ENCODE results near the gene ICA1.
"Not testable (repeated sequence)": the region's sequence is repeated elsewhere in the genome, so short reads cannot be mapped to it uniquely, and the experiment has no call there.

Gene ICA1

GRCh38 chr7:8128449-8129317 is 133.3 kb downstream of the ICA1 start:
- DNase-seq, result no peak

DNA sequence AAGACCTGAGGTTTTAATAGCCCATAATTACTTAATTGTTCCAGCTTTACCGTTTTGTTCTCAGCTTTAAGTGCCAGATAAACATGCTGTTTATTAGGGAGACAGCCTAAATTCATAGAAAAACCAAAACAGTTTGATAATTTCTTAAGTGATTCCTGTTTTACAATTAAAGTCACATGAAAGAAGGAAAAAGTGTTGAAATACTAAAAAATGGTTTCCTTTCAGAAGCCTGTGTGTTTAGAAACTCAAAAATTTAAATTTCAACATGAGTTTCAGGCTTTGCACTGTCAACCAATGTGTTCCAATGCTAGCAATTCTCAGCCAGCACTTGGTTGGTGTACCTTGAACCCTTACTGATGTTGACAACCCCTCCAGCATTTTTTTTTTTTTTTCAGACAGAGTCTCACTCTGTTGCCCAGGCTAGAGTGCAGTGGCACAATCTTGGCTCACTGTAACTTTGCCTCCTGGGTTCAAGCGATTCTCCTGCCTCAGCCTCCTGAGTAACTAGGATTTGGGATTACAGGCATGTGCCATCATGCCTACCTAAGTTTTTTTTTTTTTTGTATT is 135.3 kb downstream of the ICA1 start:
- no peak for DNase-seq

DNA sequence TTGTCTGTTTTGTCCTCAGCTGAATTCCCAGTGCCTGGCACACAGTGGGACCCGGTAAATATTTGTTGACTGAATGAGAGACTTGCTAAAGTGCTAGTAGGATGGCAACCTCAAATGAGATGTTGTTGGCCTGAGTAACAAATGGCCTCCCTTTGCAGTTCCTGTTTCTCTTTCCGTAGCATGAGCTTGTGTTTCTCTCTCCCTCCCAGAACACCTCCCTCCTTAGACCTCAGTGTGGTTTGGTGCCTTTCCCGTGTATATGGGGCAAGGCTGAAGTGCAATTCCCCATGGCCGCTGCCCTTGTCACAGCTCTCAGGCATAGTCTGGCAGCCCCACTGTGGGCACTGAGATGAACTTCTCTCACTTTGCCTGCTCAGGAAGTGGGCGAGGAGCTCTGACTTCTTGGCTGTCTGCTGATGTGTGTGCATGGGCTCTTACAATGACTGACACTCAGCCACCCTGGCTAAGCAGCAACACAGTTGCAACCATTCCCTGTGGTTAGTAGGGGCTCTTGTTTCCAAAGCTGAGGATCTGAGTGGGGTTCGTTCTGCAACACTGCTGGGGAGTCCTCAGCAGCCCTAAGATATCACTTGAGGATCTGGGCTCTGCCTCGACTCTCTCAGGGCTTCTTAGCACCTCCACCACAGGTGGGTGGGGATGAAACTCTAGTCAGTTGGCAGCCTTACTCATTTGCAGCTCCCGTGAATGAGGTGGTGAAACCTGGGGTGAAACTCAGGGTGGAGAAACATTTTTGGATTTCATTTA is 136.1 kb downstream of the ICA1 start:
- peak; percentile 81 for DNase-seq

GRCh38 chr7:8121243-8121642 is 140.7 kb downstream of the ICA1 start:
- DNase-seq, result no peak

GRCh38 chr7:8120390-8121058 is 141.4 kb downstream of the ICA1 start:
- DNase-seq, result no peak

GRCh38 chr7:8119262-8119661 is 142.7 kb downstream of the ICA1 start:
- DNase-seq, result no peak

- no peak for DNase-seq
Measured at GRCh38 chr7:8117195-8117594, 144.8 kb downstream of the ICA1 start.

DNA sequence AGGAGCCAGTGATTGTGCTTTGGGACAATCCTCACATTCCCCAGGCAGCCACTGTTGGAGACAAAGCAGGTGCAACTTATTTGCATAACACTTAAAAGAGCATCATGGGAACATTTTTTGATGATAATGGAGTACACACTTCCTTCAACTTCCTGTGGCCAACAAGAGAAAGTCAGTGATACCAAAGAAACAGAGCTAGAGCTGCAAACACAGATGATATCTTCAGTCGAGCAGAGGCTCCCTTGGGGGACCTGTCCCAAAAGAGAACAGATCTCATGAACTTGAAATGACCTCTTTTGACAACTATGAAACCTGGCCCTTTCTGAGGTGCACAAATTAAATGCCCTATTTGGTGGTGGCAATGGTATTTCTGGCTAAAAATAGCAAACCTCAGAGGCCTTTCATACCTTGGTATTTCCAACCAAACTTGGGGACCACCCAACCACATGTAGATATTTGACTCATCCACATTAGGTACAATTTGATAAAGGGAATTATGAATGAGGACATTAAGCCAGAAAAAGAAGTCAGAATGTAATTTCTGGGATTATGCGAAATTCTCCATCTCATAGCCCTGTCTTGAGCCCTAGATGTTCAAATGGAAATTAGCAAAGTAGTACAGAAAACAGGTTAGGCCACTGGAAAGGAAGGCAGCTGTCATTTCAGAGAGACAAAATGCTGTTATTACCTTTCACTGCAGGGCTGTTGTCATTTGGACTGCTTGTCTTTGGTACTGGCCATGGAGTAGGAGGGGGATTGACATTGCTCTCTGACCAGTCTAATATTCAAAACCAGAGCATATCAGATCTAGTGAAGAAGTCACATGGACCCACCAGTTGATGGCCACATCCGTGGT is 146.2 kb downstream of the ICA1 start:
- no peak for DNase-seq

GRCh38 chr7:8114175-8114574 is 147.8 kb downstream of the ICA1 start:
- DNase-seq, result no peak

- no peak for DNase-seq
Measured at GRCh38 chr7:8113184-8113583, 148.8 kb downstream of the ICA1 start.

DNA sequence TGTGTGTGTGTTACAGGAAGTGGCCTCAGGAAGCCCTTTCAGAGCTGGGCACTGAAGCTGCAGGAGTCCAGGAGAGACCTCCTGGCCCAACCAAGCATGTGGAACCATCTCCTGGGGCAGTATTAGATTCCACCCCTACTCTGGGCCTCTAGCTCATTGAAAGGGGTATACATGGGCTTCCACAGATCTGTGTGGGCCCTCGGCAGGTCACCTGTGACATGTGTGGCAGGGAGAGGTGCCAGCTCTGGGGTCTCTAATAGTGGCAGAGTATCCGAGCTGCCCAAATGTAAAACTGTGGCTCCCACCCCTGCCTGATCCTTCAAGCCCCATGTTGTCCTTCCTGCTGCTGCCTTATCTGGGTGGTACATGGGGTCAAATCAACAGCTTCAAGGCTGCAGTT is 149.3 kb downstream of the ICA1 start:
- no peak for DNase-seq

DNA sequence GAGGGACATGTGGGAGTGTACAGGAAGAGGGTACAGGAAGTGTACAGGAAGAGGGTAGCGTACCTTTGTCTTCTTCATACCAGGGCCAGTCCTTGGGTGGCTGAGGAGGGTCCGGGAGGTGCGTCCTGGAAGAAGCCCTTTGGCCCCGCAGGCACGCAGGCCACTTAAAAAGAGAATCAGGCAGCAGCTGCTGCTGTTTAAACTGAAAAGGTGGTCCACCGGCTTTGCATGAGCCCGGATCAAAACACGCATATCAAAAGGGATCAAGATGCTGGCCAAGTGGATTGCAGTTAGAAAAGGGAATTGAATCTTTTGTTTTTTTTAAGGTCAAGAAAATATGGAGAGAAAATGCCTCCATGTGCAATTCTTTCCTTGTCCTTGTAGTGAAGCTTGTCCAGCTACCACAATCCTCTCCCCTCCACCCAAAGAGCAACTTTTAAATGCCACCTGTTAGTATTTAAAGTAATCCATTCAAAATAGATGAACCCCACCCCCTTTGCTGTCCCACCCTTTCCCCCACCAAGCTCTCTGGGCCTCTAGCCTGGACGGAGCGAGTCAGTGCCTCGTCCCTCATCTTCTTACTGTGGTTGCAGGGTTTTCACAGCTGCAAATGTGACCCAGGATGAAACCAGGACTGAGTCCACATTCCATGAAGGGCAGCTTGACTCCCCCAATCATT is 150.5 kb downstream of the ICA1 start:
- DNase-seq, result no peak

GRCh38 chr7:8109196-8110022 is 152.6 kb downstream of the ICA1 start:
- no peak for DNase-seq

DNA sequence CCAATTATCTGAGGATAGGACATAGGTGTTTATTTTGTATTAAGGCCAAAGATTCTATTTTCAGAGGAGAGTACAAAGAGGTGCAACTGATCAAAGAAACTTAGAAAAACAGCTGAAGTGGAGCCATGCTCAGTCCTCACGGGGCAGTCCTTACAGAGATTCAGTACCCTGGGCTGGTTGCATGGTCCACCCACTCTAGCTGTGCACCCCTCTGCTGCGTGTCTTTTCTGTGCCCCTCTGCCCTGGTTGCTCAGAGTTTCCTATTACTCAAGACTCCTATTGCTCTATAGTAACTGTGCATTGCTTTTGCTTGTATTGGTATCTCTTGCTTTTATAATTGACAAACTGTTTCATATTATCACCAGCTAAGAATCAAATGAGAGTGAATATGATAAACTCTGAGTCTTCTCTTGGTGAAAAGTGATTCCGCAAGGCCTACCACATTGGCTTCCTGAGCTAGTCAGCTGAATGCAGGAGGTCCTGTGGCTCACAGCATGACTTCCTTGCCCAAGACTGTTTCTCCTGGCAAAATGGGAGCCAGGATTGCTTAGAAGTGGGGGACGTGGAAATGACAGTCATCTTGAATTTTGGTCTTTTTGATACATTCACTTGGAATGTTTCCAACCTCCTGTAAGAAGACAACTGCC is 156.4 kb downstream of the ICA1 start:
- no peak for DNase-seq

GRCh38 chr7:8103282-8103681 is 158.7 kb downstream of the ICA1 start:
- no peak for DNase-seq

- DNase-seq, result not testable (repeated sequence)
Measured at GRCh38 chr7:8101292-8101691, 160.7 kb downstream of the ICA1 start.

DNA sequence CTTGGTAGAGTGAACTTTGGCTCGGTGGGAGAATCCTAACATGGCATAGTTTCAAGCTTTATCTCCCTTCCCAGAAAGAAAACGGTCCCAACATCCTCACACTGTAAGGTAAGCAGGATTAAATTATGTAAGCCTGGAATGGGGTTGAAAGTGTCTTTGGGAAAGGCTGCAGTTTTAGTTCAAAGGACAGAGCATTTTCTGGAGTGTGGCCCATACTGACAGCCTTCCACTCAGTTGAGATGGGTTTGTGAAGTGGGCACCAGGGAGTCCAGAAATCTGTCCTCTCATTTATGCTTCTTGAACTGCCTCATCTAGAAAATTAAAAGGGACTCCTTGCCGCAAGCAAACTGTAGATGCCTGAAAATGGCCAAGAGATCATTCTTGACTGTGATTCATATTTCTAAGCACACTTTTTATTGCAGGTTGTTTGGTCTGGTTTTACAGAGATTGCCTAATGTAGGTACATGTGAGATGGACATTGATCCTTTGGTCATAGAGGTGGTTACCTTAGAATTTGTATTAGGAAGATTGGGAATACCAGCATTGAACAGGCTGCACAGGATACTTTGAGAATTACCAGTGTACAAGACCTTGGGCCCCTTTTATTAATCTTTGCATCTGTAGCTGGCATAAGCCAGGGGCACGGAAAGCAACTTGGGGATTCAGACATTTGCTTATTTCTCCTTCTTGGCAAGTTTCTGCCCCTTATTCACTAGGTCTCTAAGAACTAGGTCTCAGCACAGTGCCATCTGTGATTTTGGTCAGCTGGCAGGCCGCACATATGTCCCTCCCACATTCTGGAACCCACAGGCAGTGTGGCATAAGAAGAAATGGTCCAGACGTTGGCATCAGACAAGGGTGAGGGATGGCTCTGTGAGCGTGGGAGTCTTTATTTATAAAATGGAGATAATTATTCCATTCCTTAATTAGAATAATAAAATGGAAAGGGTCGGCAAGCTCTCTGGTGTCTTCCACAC is 167.5 kb downstream of the ICA1 start:
- DNase-seq, result no peak

DNA sequence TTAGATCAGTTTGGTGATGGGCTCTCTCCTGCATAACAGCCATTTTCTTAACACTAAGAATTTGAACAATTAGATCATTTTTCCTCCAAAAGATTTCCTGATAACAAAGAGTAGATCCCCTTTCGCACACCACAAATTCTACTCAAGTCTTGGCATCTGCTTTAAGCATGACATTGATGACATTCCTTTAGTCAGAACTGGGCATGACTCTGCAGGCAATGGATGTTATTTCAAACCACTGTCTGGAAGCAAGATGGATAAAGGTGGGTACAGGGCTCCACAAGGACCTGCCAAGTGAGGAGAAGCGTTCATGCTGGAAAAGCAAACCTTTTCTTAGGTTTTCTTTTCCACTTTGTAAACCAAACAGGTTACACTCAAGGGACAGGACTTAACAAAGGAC is 169.8 kb downstream of the ICA1 start:
- DNase-seq, result no peak
